ENCODE results near the gene MYBBP1A. TPM values are rescaled to one million over a fixed set of nuclear protein-coding genes. Genes with fewer than 3 reads are reported as not detected.

Gene MYBBP1A
- total RNA-seq, 1 experiment from 2014 or later = 123 TPM

GRCh38 chr17:4601326-4601725 lies 46.1 kb upstream of the MYBBP1A start:
- no peaks in the 10 kb centered on the region for H3K4me1 Mint-ChIP-seq (ENCODE audit: insufficient read depth, unreplicated experiment)
- H3K27me3 Mint-ChIP-seq (ENCODE audit: insufficient read depth, unreplicated experiment) = peaks cover 20% of the 10 kb centered on the region
- ChIA-PET POLR2A (no interaction called here), CTCF (interaction anchor here (0.6 to 3.1 kb wide), 2 partner anchors 22 to 35 kb away, joined by 3 to 13 read pairs; no protein-coding TSS in a partner anchor)
- no peak for TF ChIP-seq CTCF (IDR thresholded peaks at IDR 0.05; ENCODE audit: unreplicated experiment)
- no TSS peak for BruUV-seq (replicated peaks)
- no peaks in the 10 kb centered on the region for H3K9me3 Mint-ChIP-seq (ENCODE audit: unreplicated experiment)
- intact Hi-C loops (cut with micrococcal nuclease) = no loop called here
- no peak overlapping the region for H3K27ac Mint-ChIP-seq (ENCODE audit: low read depth, unreplicated experiment)
- no peaks in the 10 kb centered on the region for H3K36me3 Mint-ChIP-seq (ENCODE audit: insufficient read depth, unreplicated experiment)
- H3K4me3 Mint-ChIP-seq (ENCODE audit: unreplicated experiment) = no peak overlapping the region
- DNase-seq (ENCODE audit: unreplicated experiment) = no peak

- intact Hi-C loops (cut with micrococcal nuclease) = no loop called here
- POLR2A ChIA-PET = no interaction called here
- no peaks in the 10 kb centered on the region for H3K4me1 Mint-ChIP-seq (ENCODE audit: insufficient read depth, unreplicated experiment)
- no peaks in the 10 kb centered on the region for H3K9me3 Mint-ChIP-seq (ENCODE audit: unreplicated experiment)
- H3K4me3 Mint-ChIP-seq (ENCODE audit: unreplicated experiment) = no peak overlapping the region
- H3K27me3 Mint-ChIP-seq (ENCODE audit: insufficient read depth, unreplicated experiment) = peaks cover 20% of the 10 kb centered on the region
- H3K27ac Mint-ChIP-seq (ENCODE audit: low read depth, unreplicated experiment) = no peak overlapping the region
- TF ChIP-seq CTCF (IDR thresholded peaks at IDR 0.05; ENCODE audit: unreplicated experiment) = no peak
- H3K36me3 Mint-ChIP-seq (ENCODE audit: insufficient read depth, unreplicated experiment) = no peaks in the 10 kb centered on the region
- no peak for DNase-seq (ENCODE audit: unreplicated experiment)
- no TSS peak for BruUV-seq (replicated peaks)
- CTCF ChIA-PET = interaction anchor here (0.6 to 3.1 kb wide), 2 partner anchors 22 to 34 kb away, joined by 3 to 13 read pairs; no protein-coding TSS in a partner anchor
Measured at GRCh38 chr17:4600563-4600962, 45.4 kb upstream of the MYBBP1A start.

- Mint-ChIP-seq H3K9me3 (ENCODE audit: unreplicated experiment) (no peaks in the 10 kb centered on the region), H3K36me3 (ENCODE audit: insufficient read depth, unreplicated experiment) (no peaks in the 10 kb centered on the region), H3K27me3 (ENCODE audit: insufficient read depth, unreplicated experiment) (peaks cover 20% of the 10 kb centered on the region), H3K27ac (ENCODE audit: low read depth, unreplicated experiment) (no peak overlapping the region), H3K4me3 (ENCODE audit: unreplicated experiment) (no peak overlapping the region), H3K4me1 (ENCODE audit: insufficient read depth, unreplicated experiment) (no peaks in the 10 kb centered on the region)
- TF ChIP-seq CTCF (IDR thresholded peaks at IDR 0.05; ENCODE audit: unreplicated experiment) = no peak
- intact Hi-C loops (cut with micrococcal nuclease) = no loop called here
- CTCF ChIA-PET = interaction anchor here (0.5 to 3.1 kb wide), 2 partner anchors 33 to 61 kb away, joined by 4 to 13 read pairs; no protein-coding TSS in a partner anchor
- POLR2A ChIA-PET = interaction anchor here (1.0 kb wide), 1 partner anchor 32 kb away, joined by 3 read pairs; no protein-coding TSS in a partner anchor
- BruUV-seq (replicated peaks) = no TSS peak
- no peak for DNase-seq (ENCODE audit: unreplicated experiment)
Measured at GRCh38 chr17:4599505-4600281, 44.5 kb upstream of the MYBBP1A start.

- POLR2A ChIA-PET = interaction anchor here (1.0 kb wide), 1 partner anchor 31 kb away, joined by 3 read pairs; no protein-coding TSS in a partner anchor
- no peaks in the 10 kb centered on the region for H3K4me1 Mint-ChIP-seq (ENCODE audit: insufficient read depth, unreplicated experiment)
- no peak overlapping the region for H3K4me3 Mint-ChIP-seq (ENCODE audit: unreplicated experiment)
- DNase-seq (ENCODE audit: unreplicated experiment) = no peak
- intact Hi-C loops (cut with micrococcal nuclease) = no loop called here
- no peaks in the 10 kb centered on the region for H3K36me3 Mint-ChIP-seq (ENCODE audit: insufficient read depth, unreplicated experiment)
- CTCF ChIA-PET = interaction anchor here (3.1 kb wide), 1 partner anchor 32 kb away, joined by 13 read pairs; no protein-coding TSS in a partner anchor
- peaks cover 20% of the 10 kb centered on the region for H3K27me3 Mint-ChIP-seq (ENCODE audit: insufficient read depth, unreplicated experiment)
- no TSS peak for BruUV-seq (replicated peaks)
- no peaks in the 10 kb centered on the region for H3K9me3 Mint-ChIP-seq (ENCODE audit: unreplicated experiment)
- no peak for TF ChIP-seq CTCF (IDR thresholded peaks at IDR 0.05; ENCODE audit: unreplicated experiment)
- H3K27ac Mint-ChIP-seq (ENCODE audit: low read depth, unreplicated experiment) = no peak overlapping the region
Measured at GRCh38 chr17:4598776-4599504, 43.8 kb upstream of the MYBBP1A start.

All from MCF 10A (cell line).